ENCODE data around the gene TCEAL7.

DNA sequence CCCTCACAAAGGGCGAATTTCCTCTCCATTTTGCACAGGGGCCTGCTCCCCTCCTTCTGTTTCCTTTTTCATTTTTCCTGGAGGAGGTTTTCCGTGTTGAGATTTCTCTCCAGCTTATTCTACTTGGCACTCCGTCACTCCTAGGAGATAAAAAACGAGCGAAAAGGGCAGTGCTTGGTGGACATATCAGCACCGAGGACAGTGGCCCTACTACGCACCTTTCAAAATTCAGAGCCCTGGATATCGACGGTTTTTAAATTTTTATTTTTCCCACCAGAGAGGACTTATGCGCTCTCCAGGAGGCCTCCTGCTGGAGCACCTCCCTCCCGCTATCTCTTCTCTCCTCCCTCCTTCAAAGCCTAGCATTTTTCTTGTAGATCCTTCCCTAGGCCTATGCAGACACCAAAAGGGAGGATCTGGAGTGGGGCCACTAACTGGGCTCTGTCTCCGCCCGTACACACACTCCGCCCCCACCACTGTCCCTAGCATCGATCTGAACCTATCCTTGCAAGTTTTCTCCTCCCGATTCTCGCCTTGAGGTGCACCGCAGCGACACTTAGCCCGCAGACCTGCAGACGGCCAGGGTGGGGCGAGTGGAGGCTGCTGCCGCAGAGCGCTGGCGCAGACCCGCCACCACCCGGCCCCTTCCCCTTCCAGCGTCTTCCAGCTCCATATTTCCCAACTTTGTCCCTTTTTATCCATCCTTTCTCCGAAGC is 17.8 kb downstream of the TCEAL7 start:
- TF ChIP-seq, protein P1, sequence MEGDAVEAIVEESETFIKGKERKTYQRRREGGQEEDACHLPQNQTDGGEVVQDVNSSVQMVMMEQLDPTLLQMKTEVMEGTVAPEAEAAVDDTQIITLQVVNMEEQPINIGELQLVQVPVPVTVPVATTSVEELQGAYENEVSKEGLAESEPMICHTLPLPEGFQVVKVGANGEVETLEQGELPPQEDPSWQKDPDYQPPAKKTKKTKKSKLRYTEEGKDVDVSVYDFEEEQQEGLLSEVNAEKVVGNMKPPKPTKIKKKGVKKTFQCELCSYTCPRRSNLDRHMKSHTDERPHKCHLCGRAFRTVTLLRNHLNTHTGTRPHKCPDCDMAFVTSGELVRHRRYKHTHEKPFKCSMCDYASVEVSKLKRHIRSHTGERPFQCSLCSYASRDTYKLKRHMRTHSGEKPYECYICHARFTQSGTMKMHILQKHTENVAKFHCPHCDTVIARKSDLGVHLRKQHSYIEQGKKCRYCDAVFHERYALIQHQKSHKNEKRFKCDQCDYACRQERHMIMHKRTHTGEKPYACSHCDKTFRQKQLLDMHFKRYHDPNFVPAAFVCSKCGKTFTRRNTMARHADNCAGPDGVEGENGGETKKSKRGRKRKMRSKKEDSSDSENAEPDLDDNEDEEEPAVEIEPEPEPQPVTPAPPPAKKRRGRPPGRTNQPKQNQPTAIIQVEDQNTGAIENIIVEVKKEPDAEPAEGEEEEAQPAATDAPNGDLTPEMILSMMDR (conservative IDR thresholded peaks at IDR 0.05; ENCODE audit: low read length): no peak
- TF ChIP-seq EZH2phosphoT487 (IDR thresholded peaks at IDR 0.05; ENCODE audit: borderline replicate concordance): no peak
